HL-60 (cell line): ENCODE results near the gene BCL11A.

ENCODE experiments used
- DNase-seq, 2 experiments: peaks; one replicate each; pipeline ENCODE4 v3.0.0-alpha.2; 2010 to 2020; ENCODE audit warnings: low read depth in 1 of 2, low spot score in 1 of 2
- H3K27ac ChIP-seq: fragments of 250-450 bp; sonication (Bioruptor Pico); replicated peaks from 2 replicates; pipeline ENCODE4 v1.5.1; 2020; ENCODE audit warnings: mild to moderate bottlenecking, moderate library complexity
- H3K27me3 ChIP-seq: fragments of 250-450 bp; sonication (Bioruptor Pico); 2 replicates; pipeline ENCODE4 v1.5.1; 2021; ENCODE audit warnings: mild to moderate bottlenecking, moderate library complexity; ENCODE audit not compliant: insufficient read depth, poor library complexity, severe bottlenecking
- H3K4me3 ChIP-seq: replicated peaks from 2 replicates; pipeline ENCODE4 v1.5.1; 2011; ENCODE audit warnings: mild to moderate bottlenecking, control low read depth, low read length; ENCODE audit not compliant: insufficient read depth
- GABPA ChIP-seq: IDR thresholded peaks from 2 replicates; pipeline ENCODE4 v1.6.1; 2012; ENCODE audit warnings: low read depth
- POLR2AphosphoS5 ChIP-seq: IDR thresholded peaks from 2 replicates; pipeline ENCODE4 v1.6.1; 2012; ENCODE audit warnings: low read depth
- SPI1 ChIP-seq: IDR thresholded peaks from 2 replicates; pipeline ENCODE4 v1.6.1; 2012; ENCODE audit warnings: low read depth, mild to moderate bottlenecking, borderline replicate concordance
- TF ChIP-seq, protein P1 (sequence below): IDR thresholded peaks from one replicate; pipeline ENCODE4 v1.5.1; 2011; ENCODE audit warnings: low read length, control low read depth, inconsistent platforms; ENCODE audit not compliant: insufficient read depth
- TF ChIP-seq, protein P2 (sequence below): IDR thresholded peaks from 2 replicates; pipeline ENCODE4 v1.6.1; 2012; ENCODE audit warnings: low read depth; ENCODE audit not compliant: insufficient replicate concordance

BCL11A gene

DNA sequence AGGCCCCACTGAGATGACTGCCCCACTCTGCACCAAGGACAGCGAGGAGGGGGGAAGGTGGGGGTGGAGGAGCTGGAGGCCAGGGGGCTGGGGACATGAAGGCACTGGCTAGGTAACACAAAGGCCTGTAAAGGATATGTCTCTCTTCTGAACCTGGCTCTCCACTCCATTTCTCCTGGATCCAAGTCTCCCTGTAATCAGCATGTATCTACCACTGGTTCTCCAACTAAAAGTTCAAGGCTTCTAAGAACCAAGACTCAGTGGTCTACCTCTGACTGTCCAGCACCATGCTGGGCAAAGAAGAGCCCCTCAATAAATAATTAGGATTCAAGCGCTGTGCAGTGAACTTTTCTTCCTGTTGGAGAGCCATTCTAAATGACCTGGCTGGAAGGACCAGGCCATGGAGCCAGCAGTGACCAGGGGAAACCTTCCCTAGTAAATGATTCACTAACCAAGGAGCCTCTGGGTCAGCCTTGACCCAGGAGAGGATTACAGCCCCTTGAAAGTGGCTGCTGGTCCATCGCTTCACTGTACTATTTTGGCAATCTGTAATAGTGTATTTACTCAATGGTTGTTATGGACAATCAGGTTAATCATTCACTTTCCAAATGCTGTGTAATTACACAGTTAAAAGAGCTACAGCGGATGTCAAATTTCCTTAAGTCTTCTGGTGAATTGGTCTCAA lies 73.2 kb downstream of the BCL11A start:
- H3K4me3 ChIP-seq: no peak overlapping the region
- H3K27me3 ChIP-seq: no peaks in the 10 kb centered on the region
- H3K27ac ChIP-seq: no peak overlapping the region
- DNase-seq: no peak
- TF ChIP-seq SPI1 (no peak), POLR2AphosphoS5 (no peak), GABPA (no peak)
- TF ChIP-seq, protein P1, sequence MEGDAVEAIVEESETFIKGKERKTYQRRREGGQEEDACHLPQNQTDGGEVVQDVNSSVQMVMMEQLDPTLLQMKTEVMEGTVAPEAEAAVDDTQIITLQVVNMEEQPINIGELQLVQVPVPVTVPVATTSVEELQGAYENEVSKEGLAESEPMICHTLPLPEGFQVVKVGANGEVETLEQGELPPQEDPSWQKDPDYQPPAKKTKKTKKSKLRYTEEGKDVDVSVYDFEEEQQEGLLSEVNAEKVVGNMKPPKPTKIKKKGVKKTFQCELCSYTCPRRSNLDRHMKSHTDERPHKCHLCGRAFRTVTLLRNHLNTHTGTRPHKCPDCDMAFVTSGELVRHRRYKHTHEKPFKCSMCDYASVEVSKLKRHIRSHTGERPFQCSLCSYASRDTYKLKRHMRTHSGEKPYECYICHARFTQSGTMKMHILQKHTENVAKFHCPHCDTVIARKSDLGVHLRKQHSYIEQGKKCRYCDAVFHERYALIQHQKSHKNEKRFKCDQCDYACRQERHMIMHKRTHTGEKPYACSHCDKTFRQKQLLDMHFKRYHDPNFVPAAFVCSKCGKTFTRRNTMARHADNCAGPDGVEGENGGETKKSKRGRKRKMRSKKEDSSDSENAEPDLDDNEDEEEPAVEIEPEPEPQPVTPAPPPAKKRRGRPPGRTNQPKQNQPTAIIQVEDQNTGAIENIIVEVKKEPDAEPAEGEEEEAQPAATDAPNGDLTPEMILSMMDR: no peak
- TF ChIP-seq, protein P2, sequence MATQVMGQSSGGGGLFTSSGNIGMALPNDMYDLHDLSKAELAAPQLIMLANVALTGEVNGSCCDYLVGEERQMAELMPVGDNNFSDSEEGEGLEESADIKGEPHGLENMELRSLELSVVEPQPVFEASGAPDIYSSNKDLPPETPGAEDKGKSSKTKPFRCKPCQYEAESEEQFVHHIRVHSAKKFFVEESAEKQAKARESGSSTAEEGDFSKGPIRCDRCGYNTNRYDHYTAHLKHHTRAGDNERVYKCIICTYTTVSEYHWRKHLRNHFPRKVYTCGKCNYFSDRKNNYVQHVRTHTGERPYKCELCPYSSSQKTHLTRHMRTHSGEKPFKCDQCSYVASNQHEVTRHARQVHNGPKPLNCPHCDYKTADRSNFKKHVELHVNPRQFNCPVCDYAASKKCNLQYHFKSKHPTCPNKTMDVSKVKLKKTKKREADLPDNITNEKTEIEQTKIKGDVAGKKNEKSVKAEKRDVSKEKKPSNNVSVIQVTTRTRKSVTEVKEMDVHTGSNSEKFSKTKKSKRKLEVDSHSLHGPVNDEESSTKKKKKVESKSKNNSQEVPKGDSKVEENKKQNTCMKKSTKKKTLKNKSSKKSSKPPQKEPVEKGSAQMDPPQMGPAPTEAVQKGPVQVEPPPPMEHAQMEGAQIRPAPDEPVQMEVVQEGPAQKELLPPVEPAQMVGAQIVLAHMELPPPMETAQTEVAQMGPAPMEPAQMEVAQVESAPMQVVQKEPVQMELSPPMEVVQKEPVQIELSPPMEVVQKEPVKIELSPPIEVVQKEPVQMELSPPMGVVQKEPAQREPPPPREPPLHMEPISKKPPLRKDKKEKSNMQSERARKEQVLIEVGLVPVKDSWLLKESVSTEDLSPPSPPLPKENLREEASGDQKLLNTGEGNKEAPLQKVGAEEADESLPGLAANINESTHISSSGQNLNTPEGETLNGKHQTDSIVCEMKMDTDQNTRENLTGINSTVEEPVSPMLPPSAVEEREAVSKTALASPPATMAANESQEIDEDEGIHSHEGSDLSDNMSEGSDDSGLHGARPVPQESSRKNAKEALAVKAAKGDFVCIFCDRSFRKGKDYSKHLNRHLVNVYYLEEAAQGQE: no peak

DNA sequence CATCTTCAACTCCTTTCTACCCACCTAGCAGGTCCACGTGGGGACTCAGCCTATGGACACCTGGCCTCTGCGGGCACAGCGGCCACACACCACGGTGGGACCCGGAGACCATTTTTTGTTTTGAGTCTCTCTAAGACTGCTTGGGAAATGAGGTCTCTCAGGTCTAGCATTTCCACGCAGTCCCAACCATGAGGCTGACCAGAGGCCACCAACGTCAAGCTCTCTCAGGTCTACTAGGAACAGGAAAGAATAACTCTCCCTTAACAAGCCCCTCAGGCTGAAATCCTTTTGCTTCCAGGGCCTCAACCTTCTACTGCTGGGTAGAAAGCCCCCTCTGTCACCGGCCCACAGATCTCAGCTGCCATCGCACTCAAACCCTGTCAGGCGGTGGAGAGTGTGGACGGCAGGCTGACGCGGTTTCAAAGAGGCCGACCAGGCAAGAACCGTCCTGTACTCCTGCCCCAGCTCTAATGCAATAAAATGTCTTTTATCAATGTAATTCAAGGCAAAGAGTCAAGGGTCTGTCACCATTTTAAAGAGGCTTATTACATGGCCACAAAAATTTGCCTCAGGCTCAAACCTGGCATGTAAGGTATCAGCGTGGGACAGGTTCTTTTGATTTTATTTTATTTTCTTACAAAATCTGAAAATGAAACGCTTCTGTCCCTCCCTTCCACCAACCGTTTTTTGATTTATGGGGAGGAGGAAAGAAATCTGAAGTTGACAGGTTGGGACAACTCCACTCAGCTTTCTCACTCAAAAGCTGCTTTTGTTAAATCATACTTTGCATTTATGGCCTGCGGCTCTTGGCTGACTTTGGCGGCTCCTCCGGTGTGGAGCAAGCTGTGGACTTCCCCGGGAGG lies 74.0 kb downstream of the BCL11A start:
- Histone ChIP-seq H3K27ac (no peak overlapping the region), H3K27me3 (no peaks in the 10 kb centered on the region), H3K4me3 (no peak overlapping the region)
- DNase-seq: no peak
- TF ChIP-seq POLR2AphosphoS5: no peak
- TF ChIP-seq, protein P1: no peak
- TF ChIP-seq, protein P2: no peak
- no peak for TF ChIP-seq GABPA
- TF ChIP-seq SPI1: no peak

DNA sequence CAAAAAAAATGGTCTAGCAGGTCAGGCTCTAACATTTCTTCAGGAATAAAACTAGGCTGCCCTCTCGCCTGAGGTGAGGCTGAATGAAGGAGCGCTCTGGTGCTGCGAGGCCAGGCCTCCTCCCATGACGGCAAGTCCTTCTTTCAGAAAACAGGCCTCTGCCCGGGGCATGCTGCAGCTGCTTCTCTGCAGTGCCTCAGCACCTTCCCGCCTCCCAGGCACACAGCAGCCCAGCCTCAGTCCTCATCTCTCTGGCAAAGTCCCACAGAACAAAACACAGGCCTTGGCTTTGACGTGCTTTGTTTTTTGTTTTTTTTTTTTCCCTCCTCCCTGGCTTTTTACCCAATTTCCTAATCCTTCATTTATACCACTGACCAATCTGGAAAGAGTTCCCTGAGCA lies 74.8 kb downstream of the BCL11A start:
- DNase-seq: no peak
- Histone ChIP-seq H3K27me3 (no peaks in the 10 kb centered on the region), H3K4me3 (no peak overlapping the region), H3K27ac (no peak overlapping the region)
- TF ChIP-seq SPI1: no peak
- TF ChIP-seq POLR2AphosphoS5: no peak
- TF ChIP-seq, protein P1: no peak
- TF ChIP-seq, protein P2: no peak
- TF ChIP-seq GABPA: no peak
